B cell (primary cell): Measurements from ENCODE around the gene GJB2. TPM values are rescaled to one million over a fixed set of nuclear protein-coding genes. Genes with fewer than 3 reads are reported as not detected.

Source experiments
- ATAC-seq: fragments of 200-7000 bp; cut with Tn5 transposase; one replicate; pipeline ENCODE4 v1.10.0; 2021; ENCODE audit warnings: low read depth, mild to moderate bottlenecking, moderate number of reproducible peaks, moderate library complexity
- CTCF ChIA-PET: fragments of 350-600 bp; sonication (Branson Sonifier 250); formaldehyde crosslinking; loops from one replicate; lab custom pipeline; 2021; ENCODE audit warnings: antibody characterized with exemption, inconsistent platforms; lab: Charles Lee
- POLR2A ChIA-PET: fragments of 350-600 bp; sonication (Branson Sonifier 250); formaldehyde crosslinking; loops from one replicate; lab custom pipeline; 2021; ENCODE audit warnings: antibody characterized with exemption; lab: Charles Lee
- DNase-seq: peaks from one replicate; pipeline ENCODE4 v3.0.0; 2013
- H2AFZ ChIP-seq: 2 replicates; pipeline ENCODE4 v1.6.1; 2012; ENCODE audit warnings: mild to moderate bottlenecking, low read depth, low read length; ENCODE audit not compliant: insufficient read depth, poor library complexity, severe bottlenecking
- H3K27ac ChIP-seq, 2 donors: 1 replicate in 1 of 2; 2 replicates in 1 of 2; pipeline ENCODE4 v1.5.1; 2012 to 2013; ENCODE audit warnings: low read length in 2 of 2, mild to moderate bottlenecking in 2 of 2, moderate library complexity in 1 of 2
- H3K27me3 ChIP-seq, 4 experiments: fragments of 200-600 bp in 1 of 4; sonication (generic) in 1 of 4; replicated peaks in 1 of 4; 1 replicate in 2 of 4; 2 replicates in 2 of 4; pipeline versions ENCODE4 v1.6.1 to v1.7.0; 2013 to 2016; ENCODE audit warnings: low read length in 3 of 4, mild to moderate bottlenecking in 2 of 4, mixed read lengths in 1 of 4, moderate library complexity in 1 of 4; ENCODE audit not compliant: insufficient read depth in 4 of 4, control insufficient read depth in 3 of 4; ENCODE audit errors: control extremely low read depth in 1 of 4
- H3K36me3 ChIP-seq, 2 experiments: replicated peaks in 1 of 2; 1 replicate in 1 of 2; 2 replicates in 1 of 2; pipeline versions ENCODE4 v1.6.1 to v1.7.1; 2013; ENCODE audit warnings: low read length in 1 of 2; ENCODE audit not compliant: insufficient read depth in 2 of 2, control insufficient read depth in 1 of 2; ENCODE audit errors: control extremely low read depth in 1 of 2, extremely low read depth in 1 of 2
- H3K4me1 ChIP-seq, 2 donors: fragments of 200-600 bp in 1 of 2; sonication (generic) in 1 of 2; 1 replicate in 1 of 2; 2 replicates in 1 of 2; pipeline versions ENCODE4 v1.5.1 to v1.6.1; 2013 to 2017; ENCODE audit warnings: low read length in 2 of 2; ENCODE audit not compliant: control insufficient read depth in 2 of 2, insufficient read depth in 2 of 2
- H3K4me2 ChIP-seq: replicated peaks from 2 replicates; pipeline ENCODE3; 2012; ENCODE audit warnings: mild to moderate bottlenecking, low read depth, low read length; ENCODE audit not compliant: poor library complexity, severe bottlenecking
- H3K4me3 ChIP-seq, 5 experiments: fragments of 200-600 bp in 1 of 5; sonication (generic) in 1 of 5; 1 replicate in 3 of 5; 2 replicates in 2 of 5; pipeline versions ENCODE4 v1.5.1 to v1.7.0; 2011 to 2016; ENCODE audit warnings: low read length in 4 of 5, mild to moderate bottlenecking in 4 of 5, low read depth in 2 of 5, control low read depth in 1 of 5, moderate library complexity in 1 of 5; ENCODE audit not compliant: insufficient read depth in 1 of 5; ENCODE audit errors: control extremely low read depth in 1 of 5, extremely low read depth in 1 of 5
- H3K79me2 ChIP-seq: fragments of 200-600 bp; sonication (generic); one replicate; pipeline ENCODE4 v1.6.0; 2016; ENCODE audit warnings: low read length; ENCODE audit not compliant: control insufficient read depth, insufficient read depth
- H3K9ac ChIP-seq: fragments of 200-600 bp; sonication (generic); 2 replicates; pipeline ENCODE4 v1.6.1; 2017; ENCODE audit warnings: mild to moderate bottlenecking, low read length, moderate library complexity
- H3K9me3 ChIP-seq, 3 donors: one replicate each; pipeline versions ENCODE4 v1.6.1 to v1.7.1; 2013; ENCODE audit warnings: low read length in 2 of 3; ENCODE audit not compliant: control insufficient read depth in 2 of 3, insufficient read depth in 1 of 3; ENCODE audit errors: control extremely low read depth in 1 of 3
- H4K20me1 ChIP-seq: 2 replicates; pipeline ENCODE4 v1.6.0; 2012; ENCODE audit warnings: mild to moderate bottlenecking, low read length; ENCODE audit not compliant: insufficient read depth, control insufficient read depth, poor library complexity, severe bottlenecking
- H3K27ac Mint-ChIP-seq: one replicate; pipeline ENCODE4 v1.8.0; 2021; ENCODE audit warnings: mixed read lengths
- H3K27me3 Mint-ChIP-seq: one replicate; pipeline ENCODE4 v1.8.0; 2021; ENCODE audit warnings: mixed read lengths
- H3K4me1 Mint-ChIP-seq: one replicate; pipeline ENCODE4 v1.8.0; 2021; ENCODE audit warnings: mixed read lengths
- H3K4me3 Mint-ChIP-seq: one replicate; pipeline ENCODE4 v1.8.0; 2021; ENCODE audit warnings: mixed read lengths
- H3K9me3 Mint-ChIP-seq: one replicate; pipeline ENCODE4 v1.8.0; 2022; ENCODE audit warnings: mixed read lengths; ENCODE audit not compliant: insufficient read depth
- EZH2 ChIP-seq: IDR thresholded peaks from 2 replicates; pipeline ENCODE4 v1.6.1; 2012; ENCODE audit warnings: borderline replicate concordance, low read depth, mild to moderate bottlenecking, moderate library complexity, low read length; ENCODE audit not compliant: insufficient read depth, poor library complexity, severe bottlenecking
- WGBS: methylation state at CpG from one replicate; pipeline ENCODE4 v1.1.5; 2013; ENCODE audit warnings: missing lambda C conversion rate; ENCODE audit not compliant: insufficient coverage; 5-methylcytosine and 5-hydroxymethylcytosine counted together
- intact Hi-C: fragments of 100-400 bp; cut with micrococcal nuclease; formaldehyde crosslinking; loops from one replicate; pipeline ENCODE4 v1.10.0; 2022
- polyA plus RNA-seq: library from polyadenylated mRNA; depleted of rRNA; stranded (reverse); fragments of >200 nt; gene quantifications from 2 replicates; pipeline ENCODE4 v1.2.3, GENCODE V29; 2012
- total RNA-seq, 2 donors: library from RNA; stranded (reverse); fragments of 120-200 nt in 1 of 2; gene quantifications; 1 replicate in 1 of 2; 2 replicates in 1 of 2; pipeline versions ENCODE4 v1.2.3 to v1.2.4, GENCODE V29; 2013 to 2022
- TF ChIP-seq, protein P1 (sequence below): fragments of 200-600 bp; IDR thresholded peaks from one replicate; pipeline ENCODE4 v1.8.0; 2022; ENCODE audit warnings: antibody characterized with exemption, mild to moderate bottlenecking

The GJB2 gene
- total and polyA plus RNA-seq, 2 donors (not counting 1 experiment from before 2014, with no cell fraction given), result not detected

DNA sequence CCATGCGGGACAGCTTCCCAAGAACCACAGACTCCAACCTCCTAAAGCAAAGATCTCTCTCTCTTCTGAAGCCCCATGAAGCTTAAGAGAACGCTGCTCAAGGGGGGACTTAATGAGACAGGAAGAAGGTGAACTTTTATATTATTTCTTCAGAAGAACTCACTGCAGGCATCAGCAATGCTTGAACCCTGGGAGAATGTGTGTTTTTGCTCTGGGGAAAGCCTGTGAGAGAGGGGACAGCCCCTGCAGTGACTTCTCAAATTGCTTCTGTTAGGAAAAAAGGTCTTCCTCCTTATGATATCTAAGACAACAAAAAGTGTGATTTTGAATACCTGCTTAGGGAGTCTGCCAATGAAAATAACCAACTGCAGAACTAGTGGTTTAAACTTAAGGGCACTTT, 54.9 kb downstream of the GJB2 start:
- Histone ChIP-seq H3K4me3 (no peak overlapping the region), H3K9ac (no peak overlapping the region), H4K20me1 (no peaks in the 10 kb centered on the region), H3K79me2 (no peaks in the 10 kb centered on the region), H3K36me3 (no peaks in the 10 kb centered on the region), H3K4me2 (no peak overlapping the region), H2AFZ (no peak overlapping the region), H3K27me3 (peaks cover 0 to 39% (median 17%) of the 10 kb centered on the region in 4 experiments), H3K4me1 (peaks cover 9 to 14% of the 10 kb centered on the region in 2 donors), H3K9me3 (peaks cover 0 to 4% (median 0%) of the 10 kb centered on the region in 3 donors), H3K27ac (no peak overlapping the region)
- POLR2A ChIA-PET, result no interaction called here
- H3K27ac Mint-ChIP-seq, result no peak overlapping the region
- H3K27me3 Mint-ChIP-seq, result peaks cover 47% of the 10 kb centered on the region
- H3K4me3 Mint-ChIP-seq, result no peak overlapping the region
- H3K9me3 Mint-ChIP-seq, result no peaks in the 10 kb centered on the region
- DNase-seq (no peak), ATAC-seq (no peak)
- no CpG with 5 or more reads among the region's 2 CpGs for WGBS
- no peak for TF ChIP-seq EZH2
- TF ChIP-seq, protein P1, sequence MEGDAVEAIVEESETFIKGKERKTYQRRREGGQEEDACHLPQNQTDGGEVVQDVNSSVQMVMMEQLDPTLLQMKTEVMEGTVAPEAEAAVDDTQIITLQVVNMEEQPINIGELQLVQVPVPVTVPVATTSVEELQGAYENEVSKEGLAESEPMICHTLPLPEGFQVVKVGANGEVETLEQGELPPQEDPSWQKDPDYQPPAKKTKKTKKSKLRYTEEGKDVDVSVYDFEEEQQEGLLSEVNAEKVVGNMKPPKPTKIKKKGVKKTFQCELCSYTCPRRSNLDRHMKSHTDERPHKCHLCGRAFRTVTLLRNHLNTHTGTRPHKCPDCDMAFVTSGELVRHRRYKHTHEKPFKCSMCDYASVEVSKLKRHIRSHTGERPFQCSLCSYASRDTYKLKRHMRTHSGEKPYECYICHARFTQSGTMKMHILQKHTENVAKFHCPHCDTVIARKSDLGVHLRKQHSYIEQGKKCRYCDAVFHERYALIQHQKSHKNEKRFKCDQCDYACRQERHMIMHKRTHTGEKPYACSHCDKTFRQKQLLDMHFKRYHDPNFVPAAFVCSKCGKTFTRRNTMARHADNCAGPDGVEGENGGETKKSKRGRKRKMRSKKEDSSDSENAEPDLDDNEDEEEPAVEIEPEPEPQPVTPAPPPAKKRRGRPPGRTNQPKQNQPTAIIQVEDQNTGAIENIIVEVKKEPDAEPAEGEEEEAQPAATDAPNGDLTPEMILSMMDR, result no peak
- H3K4me1 Mint-ChIP-seq, result peaks cover 5% of the 10 kb centered on the region
- CTCF ChIA-PET, result interaction anchor here (1.1 kb wide), 1 partner anchor 20 kb away, joined by 4 read pairs; no protein-coding TSS in a partner anchor
- intact Hi-C loops, result no loop called here

Other genes starting within 250 kb of the GJB2 start
- 131 and 141 TPM in 2 replicates for gene ZMYM2, start 234.2 kb downstream of the GJB2 start, total RNA-seq
- gene ZMYM2, start 234.2 kb downstream of the GJB2 start, polyA plus RNA-seq, result 21.7 and 32.1 TPM in 2 replicates
- 0.59 and 0.68 TPM in 2 replicates for gene GJA3, start 31.9 kb downstream of the GJB2 start, total RNA-seq
- gene GJA3, start 31.9 kb downstream of the GJB2 start, polyA plus RNA-seq, result 0.28 and 0.95 TPM in 2 replicates
- not detected in 2 replicates for gene GJB6, start 39.4 kb upstream of the GJB2 start, total RNA-seq
- 0.75 TPM in 1 of 2 replicates, not detected in the other for gene GJB6, start 39.4 kb upstream of the GJB2 start, polyA plus RNA-seq